Activated CD4-positive, CD25-positive, alpha-beta regulatory T cell treated with anti-CD3 and anti-CD28 coated beads, Interleukin-2, amount 50 U/mL, for 24 hours (primary cell): Measurements from ENCODE around the gene UBE2U.
"Not testable (repeated sequence)": the region's sequence is repeated elsewhere in the genome, so short reads cannot be mapped to it uniquely, and the experiment has no call there.

Experiments used
- ATAC-seq, 2 donors: fragments of 150-1000 bp; cut with Tn5 transposase; one replicate each; pipeline ENCODE4 v1.10.0; 2021; ENCODE audit warnings: mild to moderate bottlenecking in 1 of 2, moderate library complexity in 1 of 2

Gene UBE2U

DNA sequence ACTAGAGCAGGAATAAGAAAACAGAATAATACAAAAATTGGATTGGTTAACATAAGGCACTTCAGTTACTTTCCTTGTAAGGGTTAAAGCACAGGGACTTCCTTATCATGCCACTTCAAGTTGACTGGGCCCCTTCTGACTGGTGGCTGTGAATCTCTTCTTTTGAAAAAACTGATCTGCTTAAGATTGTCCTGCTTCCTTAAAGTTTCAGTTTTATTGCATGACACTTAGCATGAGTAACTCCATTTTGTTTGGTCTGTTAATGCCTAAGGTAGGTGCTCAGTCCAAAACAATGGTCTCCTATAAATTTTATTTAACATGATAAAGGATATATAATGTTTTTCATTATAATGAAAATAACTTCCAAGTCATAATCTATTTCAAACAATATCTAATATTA, 37.6 kb downstream of the UBE2U start:
- ATAC-seq = no peak

DNA sequence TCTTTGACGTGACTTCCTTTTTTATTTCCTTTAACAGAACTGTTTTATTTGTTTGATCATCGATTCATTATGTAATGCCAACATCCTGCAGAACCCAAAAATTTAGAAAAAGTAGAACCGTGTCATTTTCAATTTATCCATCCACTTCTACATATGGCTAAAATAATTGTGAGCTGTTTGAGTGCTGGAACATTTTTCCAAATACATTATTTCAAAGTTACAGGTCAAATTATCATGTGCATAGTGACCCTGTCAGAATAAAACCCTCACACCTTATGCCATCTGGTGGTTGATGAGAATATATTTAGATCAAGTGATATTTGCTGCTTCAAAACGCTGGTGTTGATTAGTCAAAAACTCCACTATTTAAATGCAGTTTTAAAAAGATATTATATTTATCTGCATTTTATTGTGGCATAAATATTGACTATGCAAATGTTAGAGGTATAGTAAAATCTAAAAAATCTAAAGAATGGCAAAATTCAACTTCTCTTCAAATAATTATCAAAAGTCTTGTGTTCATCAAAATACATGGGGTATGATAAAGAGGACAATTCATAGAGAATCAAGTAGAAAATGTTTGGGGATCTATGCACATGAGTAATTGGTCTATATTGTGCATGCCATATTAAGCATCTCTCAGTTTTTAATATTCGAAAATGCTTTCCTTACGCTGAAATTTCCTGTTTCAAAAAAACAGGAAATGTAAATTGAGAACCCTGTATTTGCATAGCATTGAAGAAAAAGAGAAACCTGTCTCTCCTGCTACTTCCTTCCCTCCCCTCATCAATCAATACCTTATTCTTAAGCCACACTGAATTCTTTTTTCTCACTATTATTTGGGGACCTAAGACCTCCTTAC, 39.7 kb downstream of the UBE2U start:
- ATAC-seq = no peak

DNA sequence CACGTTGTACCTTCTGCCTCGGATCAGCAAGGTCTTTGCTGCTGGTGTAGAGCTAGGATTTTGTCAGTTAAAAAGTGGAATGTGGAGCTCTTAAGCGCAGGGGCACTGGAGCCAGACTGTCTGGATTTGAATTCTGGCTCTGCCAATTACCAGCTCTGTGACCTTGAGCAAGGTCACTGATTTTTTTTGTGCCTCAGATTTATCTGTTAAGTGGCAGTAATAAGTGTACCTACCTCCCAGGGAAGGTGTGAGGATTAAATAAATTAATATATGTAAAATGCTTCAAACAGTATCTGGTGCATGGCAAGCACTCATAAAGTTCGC, 40.3 kb downstream of the UBE2U start:
- no peak for ATAC-seq

DNA sequence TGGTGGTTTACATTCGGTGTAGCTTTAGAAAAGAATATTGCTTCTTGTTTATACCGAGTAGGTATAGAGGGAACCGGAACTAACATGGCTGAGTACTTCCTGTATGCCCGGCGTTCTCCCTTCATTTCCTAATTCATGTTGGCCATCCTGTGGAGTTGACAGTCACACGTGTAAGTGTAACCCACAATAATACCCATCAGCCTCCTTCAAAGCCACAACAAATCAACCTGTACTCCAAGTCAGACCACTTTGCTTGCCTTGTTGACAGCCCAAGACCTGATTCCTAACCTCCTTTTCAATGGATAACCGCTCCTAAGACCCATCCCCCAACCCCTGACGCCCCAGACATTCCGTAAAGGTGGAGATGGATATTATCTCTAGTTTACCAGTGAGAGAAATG, 42.1 kb downstream of the UBE2U start:
- ATAC-seq = no peak

DNA sequence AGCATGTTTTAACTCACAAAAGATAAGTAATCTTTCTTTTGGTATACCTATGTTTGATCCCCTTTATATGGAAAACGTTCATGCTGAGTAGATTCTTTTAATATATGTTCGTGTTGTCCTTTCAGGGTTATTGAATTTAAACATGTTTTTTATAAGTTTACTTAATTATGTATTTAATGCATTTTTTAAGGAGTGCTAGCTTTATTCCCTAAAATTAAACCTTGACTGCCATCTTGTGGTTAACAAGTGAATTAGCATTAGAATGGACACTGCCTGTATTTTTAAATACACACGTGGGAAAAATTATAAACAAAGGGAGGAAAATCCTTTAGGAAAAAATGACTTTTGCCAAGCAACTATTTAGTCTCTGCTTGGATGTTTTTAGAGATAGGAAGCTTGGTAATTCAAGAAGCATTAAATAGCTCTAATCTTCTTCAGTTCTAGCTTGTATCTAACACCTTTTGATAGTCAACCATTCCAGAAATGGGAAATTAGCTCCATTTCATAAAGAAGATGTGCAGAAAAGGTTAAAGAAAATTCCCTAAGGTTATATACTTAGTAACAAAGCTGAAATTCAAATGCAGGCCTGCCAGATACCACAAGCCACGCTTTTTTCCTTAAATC, 43.0 kb downstream of the UBE2U start:
- no peak for ATAC-seq

DNA sequence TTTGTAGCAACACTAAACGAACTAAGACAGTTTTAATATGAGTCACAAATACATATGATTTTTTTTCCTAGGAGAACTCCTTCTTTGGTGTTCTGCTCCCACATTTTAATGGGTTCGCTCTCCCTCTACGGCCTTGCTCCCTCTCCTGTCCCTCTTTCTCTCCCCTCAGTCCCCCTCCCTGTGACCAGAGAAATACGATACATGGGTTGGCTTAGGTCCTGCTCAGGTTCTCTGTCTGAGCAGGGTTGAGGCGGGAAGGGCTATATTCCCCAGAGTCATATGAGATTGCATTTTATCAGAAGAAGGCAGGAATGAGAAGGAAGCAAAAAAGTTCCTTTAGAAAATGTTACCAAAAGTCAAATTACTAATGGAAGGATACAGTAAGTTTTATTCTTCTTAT, 44.6 kb downstream of the UBE2U start:
- ATAC-seq = no peak

DNA sequence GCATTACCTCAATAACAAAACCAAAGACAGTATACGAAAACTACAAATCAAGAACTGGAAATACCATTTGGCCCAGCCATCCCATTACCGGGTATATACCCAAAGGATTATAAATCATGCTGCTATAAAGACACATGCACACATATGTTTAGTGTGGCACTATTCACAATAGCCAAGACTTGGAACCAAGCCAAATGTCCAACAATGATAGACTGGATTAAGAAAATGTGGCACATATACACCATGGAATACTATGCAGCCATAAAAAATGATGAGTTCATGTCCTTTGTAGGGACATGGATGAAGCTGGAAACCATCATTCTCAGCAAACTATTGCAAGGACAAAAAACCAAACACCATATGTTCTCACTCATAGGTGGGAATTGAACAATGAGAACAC, 47.0 kb downstream of the UBE2U start:
- not testable (repeated sequence) for ATAC-seq

DNA sequence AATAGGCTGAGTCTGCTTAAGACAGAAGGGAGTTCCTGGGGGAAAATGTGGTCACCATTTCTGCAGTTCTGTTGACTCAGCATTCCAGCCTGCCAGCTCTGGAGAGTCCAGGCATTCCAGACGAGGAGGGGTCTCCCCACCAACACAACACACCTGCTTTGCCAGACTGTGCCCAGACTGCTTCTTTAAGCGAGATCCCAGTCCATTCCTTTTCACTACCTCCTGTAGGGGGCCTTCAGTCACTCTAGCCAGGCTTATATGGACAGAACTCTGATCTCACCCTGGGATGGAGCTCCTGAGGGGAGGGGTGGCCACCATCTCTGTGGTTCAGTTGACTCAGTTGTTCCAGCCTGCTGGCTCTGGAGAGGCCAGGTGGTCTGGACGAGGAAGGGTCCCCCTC, 48.5 kb downstream of the UBE2U start:
- no peak for ATAC-seq

DNA sequence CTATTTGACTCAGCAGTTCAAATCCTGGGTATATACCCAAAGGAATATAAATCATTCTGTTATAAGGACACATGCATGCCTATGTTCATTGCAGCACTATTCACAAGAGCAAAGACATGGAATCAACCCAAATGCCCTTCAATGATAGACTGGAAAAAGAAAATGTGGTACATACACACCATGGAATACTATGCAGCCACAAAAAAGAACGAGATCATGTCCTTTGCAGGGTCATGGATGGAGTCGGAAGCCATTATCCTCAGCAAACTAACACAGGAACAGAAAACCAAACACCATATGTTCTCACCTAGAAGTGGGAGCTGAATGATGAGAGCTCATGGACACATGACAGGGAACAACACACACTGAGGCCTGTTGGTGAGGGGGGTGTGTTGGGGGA, 53.8 kb downstream of the UBE2U start:
- ATAC-seq = not testable (repeated sequence)

DNA sequence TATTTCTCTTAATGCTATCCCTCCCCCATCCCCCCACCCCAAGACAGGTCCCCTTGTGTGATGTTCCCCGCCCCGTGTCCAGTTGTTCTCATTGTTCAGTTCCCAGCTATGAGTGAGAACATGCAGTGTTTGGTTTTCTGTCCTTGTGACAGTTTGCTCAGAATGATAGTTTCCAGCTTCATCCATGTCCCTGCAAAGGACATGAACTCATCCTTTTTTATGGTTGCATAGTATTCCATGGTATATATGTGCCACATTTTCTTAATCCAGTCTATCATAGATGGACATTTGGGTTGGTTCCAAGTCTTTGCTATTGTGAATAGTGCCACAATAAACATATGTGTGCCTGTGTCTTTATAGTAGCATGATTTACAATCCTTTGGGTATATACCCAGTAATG, 55.0 kb downstream of the UBE2U start:
- ATAC-seq = not testable (repeated sequence)

DNA sequence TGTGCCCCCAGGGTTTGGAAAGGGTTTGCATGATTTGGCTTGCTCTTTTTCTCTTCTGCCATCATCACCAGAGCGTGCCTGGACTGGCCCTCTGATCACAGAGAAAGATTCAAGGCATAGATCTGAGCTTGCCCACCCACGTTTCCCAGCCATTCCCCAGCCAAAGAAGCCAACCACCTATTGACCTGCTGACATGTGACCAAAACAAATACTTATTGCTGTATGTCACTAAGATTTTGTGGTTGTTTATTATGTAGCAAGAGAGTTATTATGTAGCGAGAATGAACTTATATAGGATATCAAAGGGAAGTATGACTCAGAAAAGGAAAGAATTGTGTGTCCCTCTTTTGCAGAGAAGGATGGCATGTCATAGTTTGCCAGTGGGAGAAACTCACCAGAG, 59.9 kb downstream of the UBE2U start:
- ATAC-seq = no peak

DNA sequence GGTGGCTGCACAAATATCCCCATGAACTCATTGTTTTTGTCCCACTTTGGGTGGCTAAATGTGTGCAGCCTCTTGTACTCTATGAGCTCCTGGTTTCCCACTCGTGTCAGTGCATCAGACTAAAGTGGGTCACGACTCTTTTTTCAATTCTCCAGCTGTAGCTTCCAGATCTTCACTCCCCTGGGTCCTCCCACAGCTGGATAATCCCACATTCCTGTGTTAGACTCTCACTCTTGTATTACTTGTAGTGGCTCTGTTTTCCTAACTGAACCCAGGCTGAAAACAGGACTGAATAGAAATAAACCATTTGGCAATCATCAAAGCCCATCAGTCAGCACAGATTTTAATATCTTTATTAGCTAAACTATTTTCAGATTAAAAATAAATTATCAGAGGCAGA, 60.4 kb downstream of the UBE2U start:
- ATAC-seq = no peak

DNA sequence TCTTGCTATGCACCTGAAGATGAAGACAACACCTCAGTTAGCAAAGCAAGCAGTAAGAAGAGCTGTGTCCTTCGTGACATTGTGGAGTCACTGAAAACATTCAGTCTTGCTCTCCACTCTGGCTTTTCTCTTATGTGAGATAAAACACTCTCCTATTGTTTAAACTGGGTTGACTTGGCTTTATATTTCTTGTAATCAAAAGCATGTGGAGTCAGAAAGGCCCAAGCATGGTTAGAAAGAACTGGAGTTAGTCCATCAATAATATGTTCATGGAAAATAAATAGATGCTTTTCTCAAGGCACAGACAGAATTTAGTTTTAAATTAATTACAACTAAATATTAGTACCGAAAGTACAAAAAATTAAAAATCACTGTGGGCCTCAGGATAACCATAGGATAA, 61.7 kb downstream of the UBE2U start:
- no peak for ATAC-seq

DNA sequence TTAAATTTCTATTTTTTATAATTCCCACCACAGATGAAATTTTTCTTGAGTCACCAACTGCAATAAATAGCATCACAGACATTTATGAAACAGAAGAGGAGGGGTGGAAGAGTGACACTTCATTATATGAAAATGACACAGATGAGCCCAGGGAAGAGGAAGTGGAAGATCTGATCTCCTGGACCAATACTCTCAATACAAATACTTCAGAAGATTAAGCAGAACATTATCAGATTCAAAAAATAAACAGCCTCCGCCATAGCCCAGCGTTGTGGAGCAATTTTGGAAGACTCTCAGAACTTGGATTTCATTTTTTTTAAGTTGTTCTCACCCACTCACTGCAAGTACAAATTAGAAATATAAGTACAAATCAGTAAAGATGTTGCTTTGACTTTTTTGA, 63.6 kb downstream of the UBE2U start:
- no peak for ATAC-seq

DNA sequence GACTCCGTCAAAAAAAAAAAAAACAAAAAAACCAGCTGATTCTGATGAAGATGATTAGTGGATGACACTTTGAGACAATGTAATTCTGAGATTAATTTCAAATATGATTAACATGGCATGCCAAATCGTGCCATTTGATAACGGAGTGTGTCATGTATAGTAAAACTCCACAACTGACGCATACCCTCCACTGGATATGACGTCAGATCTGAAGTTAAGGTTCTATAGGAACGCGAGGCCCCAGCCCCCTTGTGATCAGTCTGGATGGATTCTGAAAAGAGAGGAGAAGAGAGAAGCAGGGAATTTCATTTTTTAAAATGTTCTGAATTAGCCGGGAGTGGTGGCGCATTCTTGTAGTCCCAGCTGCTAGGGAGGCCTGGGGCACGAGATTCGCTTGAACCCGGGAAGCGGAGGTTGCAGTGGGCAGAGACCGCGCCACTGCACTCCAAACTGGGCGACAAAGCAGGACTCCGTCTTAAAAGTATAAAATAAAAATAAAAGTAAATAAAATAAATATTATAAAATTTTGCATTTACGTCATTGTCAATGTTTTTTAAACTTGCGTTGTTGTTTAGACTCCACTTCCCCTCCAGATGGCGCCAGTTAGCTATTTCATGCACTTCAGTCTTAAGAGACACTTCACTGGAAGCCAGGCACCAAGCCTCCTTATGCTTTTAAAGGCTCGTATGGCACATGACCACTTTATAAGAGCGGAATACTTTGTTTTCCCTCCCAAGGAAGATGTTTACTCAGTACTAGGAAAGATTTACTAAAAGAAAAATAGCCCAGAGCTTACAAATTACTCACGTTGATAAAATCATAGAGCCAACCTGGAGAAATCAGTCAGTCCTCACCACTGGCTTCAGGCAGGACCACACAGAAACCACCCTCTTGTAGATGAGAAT, 65.5 kb downstream of the UBE2U start:
- peak in 1 of 2 donors; percentile 36 for ATAC-seq

DNA sequence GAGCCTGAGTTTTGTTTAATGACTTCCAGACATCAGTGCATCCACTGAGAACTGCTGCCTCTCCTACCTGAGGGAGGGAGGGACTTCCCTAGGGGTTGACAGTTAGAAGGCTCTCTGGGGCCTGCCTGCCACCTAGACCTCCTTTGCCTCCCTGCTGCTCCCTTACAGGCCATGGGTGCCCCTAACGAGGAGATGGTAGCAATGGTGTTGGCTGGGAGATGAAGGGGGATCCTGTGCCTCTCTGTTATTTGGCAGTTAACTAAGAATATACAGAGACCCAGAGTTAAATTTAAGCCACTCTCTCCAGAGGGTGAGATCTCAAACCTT, 66.1 kb downstream of the UBE2U start:
- ATAC-seq = no peak

DNA sequence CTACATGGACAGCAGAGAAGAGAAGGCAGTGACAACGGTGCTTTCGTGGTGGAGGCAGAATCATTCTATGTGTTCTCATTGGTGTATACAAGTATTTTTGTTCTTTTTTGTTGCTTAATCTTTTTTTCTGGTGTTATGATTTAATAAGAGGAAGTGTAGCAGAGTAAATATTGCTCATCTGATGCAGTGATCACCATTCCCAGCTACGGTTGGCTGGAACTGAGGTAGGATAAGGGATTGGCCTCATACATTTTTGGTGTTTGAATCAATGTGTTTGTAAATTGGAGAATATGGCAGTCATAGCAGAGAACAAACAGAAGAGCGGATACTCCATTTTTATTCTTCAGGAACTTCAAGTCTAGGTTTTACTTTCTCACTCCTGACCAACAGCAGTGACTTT, 76.6 kb downstream of the UBE2U start:
- no peak for ATAC-seq

DNA sequence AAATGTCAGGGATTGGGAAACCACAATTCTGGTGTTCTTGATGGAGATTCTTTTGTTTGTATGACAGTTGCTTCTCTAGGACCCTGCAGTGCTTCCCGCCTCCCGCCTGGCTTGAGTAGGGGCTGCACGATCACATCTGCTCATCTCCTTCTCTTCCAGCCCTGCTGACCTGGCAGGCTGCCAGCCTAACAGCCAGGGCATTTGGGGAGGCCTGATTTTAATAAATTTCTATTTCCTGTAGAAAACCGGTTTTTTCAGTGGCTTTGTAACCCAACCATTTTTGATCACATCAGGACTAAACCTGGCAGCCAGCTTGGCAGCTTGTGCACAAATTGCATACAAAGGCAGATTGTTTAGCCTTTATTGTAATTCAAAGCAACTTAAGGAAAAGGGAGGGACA, 78.9 kb downstream of the UBE2U start:
- ATAC-seq = no peak

DNA sequence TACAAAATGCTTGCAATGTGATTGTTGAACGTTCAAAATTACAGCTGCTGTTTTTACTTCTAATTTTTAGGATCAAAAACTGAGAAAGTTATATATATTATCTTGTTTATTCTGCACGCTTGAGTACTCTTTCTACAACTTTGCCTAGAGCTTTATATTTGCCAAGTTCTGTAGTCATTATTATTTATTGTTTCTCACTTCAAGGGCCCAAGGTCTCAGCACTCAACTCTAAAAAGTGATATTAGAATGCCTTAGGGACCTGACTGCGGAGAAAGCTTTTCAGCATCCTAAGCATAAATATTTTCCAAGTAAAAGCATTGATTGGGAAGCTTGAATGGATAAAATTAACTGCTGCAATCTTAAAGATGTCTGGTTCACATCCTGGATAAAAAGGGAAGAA, 83.6 kb downstream of the UBE2U start:
- no peak for ATAC-seq

DNA sequence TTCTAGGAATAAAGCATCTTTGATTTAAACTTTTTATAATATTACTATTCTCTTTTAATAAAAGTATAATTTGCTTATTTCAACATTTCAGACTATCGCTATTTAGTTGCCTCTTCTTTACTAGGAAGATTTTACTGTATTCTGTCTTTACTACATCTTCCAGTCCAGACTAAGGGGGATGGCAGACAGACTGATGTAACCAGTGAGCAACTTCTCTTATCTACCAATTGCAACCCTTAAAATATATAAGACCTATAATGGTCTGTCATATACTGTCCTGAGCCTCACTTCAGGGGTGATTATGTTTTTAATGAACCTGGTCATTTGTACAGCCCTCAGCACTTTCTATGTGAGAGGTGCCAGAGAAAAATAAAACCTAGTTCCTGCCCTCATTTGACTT, 87.0 kb downstream of the UBE2U start:
- no peak for ATAC-seq

DNA sequence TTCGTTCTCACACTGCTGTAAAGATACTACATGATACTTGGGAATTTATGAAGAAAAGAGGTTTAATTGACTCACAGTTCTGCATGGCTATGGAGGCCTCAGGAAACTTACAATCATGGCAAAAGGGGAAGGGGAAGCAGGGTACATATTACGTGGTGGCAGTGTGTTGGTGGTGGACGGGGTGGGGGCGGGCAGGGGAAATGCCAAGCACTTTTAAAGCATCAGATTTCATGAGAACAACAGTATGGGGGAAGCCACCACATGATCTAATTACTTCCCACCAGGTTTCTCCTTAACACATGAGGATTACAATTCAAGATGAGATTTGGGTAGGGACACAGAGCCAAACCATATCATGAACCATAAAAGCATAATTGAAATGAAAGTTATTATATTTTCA, 88.5 kb downstream of the UBE2U start:
- ATAC-seq = no peak

DNA sequence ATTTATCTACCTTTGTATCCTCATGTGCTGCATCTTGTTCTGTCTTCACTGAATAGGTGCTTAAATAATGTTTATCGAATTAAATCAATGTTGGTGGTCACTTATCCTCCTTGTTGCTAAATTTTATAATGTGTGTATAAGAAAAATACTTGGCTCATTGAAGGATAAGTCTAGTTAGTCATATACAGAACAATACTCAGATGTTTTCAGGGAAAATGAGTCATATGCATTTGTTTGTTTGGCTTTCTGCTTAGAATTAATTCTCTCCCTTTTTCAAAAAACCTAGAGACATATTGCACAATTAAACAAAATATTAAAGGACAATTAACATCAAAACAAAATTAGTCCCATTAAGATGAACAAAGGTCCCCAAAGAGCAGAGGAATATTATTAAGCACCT, 89.0 kb downstream of the UBE2U start:
- ATAC-seq = no peak

DNA sequence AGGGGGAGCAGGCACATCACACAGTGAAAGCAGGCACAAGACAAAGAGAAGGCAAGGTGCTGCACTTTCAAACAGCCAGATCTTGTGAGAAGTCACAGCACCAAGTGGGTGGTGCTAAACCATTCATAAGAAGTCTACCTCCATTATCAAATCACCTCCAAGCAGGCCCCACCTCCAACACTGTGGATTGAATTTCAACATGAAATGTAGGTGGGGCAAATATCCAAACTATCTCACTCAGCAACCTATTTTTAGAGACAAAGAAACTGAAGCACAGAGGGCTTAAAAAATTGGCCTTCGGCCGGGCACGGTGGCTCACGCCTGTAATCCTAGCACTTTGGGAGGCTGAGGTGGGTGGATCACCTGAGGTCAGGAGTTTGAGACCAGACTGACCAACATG, 90.4 kb downstream of the UBE2U start:
- no peak for ATAC-seq

DNA sequence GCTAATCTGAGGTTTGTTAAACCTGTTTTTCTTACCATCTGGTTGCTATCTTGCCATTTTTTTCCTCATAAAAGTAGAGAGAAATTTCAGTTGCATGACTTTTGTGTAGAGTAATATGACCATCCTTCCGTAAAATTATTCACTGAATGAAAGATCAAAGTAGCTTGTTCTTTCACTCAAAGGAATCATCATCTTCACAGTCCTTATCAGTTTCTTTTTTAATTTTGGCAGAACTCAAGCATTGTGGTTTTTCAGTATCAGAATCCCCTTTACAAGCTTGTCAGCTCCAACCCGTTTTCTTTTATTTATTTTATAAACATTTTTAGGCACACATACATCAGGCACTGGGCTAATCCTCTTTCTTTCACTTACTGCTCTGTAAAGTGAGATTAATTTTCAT, 91.7 kb downstream of the UBE2U start:
- no peak for ATAC-seq
